ENCODE measurements around the gene CYP46A1. TPM values are rescaled to one million over a fixed set of nuclear protein-coding genes. Genes with fewer than 3 reads are reported as not detected.

CYP46A1 gene
- total RNA-seq, 2 donors from 2014 or later: 0.09 to 0.10 TPM

DNA sequence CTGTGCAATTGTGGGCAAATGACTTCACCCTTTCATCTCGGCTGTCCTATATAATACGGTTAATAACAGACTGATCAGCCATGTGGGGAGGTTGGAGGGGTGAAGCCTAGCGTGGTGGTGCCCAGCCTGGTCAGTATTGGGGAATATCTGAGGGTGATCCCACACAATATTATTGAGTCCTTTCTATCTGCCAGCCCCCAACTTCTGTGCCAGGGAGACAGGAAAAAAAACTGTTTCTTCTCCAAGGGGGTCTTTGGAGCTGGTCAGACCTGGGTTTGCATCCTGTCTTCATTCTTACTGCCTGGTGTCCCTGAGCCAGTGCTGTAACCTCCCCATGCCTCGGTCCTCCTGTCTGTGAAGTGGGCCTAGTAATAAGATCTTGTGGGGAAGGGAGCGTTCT is 6.5 kb downstream of the CYP46A1 start:
- H3K36me3 Mint-ChIP-seq (ENCODE audit: insufficient read depth in 2 of 2): no peaks in the 10 kb centered on the region
- DNase-seq (no peak), ATAC-seq (replicated peaks in 1 of 2) (no peak)
- no peak overlapping the region for H3K4me3 Mint-ChIP-seq
- peaks cover 13% of the 10 kb centered on the region for H3K4me1 Mint-ChIP-seq (ENCODE audit: low read depth)
- no peaks in the 10 kb centered on the region for H3K9me3 Mint-ChIP-seq
- peaks cover 57% of the 10 kb centered on the region for H3K27me3 Mint-ChIP-seq (ENCODE audit: low read depth)
- no peak overlapping the region for H3K27ac Mint-ChIP-seq

DNA sequence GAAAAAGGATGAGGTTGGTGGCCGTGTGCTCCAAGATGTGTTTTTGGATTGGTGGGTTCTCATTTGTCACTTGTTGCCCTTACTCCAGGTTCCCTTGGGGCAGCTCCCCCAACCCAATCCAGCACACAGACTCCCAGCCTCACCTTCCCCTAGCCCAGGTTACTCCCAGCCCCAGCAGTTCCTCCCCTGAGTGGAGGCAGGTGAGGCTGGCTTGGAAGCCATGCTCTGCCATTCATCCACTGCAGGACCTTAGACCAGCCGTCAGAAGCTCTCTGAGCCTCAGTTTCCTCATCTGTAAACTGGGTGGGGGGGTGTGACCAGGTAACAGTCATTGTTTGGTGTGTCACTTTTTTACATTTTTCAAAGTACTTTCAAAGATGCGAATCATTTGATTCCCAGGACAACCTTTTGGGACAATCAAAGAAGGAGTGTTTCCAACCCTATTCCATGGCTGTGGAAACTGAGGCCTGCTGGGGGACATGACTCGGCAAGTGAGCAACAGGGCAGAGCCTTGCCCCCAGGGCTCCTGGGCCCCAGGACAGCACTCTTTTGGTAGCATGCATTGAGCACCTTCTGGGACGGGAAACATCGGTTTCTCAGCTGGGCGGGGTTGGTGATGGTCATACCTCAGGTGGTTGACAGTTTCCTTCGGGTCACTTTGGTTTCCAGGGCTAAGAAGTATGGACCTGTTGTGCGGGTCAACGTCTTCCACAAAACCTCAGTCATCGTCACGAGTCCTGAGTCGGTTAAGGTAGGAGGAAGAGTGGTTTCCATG is 7.2 kb downstream of the CYP46A1 start:
- Mint-ChIP-seq H3K36me3 (ENCODE audit: insufficient read depth in 2 of 2) (no peaks in the 10 kb centered on the region), H3K9me3 (peaks cover 0 to 2% of the 10 kb centered on the region in 2 donors), H3K4me3 (no peak overlapping the region), H3K4me1 (ENCODE audit: low read depth) (peaks cover 13% of the 10 kb centered on the region), H3K27ac (no peak overlapping the region), H3K27me3 (ENCODE audit: low read depth) (peaks cover 55% of the 10 kb centered on the region)
- no peak for DNase-seq
- ATAC-seq (replicated peaks in 1 of 2): no peak

DNA sequence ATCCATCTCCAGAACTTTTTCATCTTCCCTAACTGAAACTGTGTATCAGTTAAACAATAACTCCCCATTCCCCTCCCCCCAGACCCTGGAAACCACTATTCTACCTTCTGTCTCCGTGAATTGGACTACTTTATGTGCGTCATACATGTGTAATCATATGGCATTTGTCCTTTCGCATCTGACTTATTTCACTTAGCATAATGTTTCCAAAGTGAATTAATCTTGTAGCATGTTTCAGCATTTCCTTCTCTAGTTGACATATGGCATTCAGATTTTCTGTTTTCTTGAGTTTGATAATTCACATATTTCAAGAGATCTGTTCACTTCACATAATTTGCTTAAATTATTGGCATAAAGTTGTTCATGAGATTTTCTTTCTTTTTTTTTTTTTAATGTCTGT is 9.8 kb downstream of the CYP46A1 start:
- H3K27me3 Mint-ChIP-seq (ENCODE audit: low read depth): peaks cover 41% of the 10 kb centered on the region
- no peak overlapping the region for H3K4me3 Mint-ChIP-seq
- H3K27ac Mint-ChIP-seq: no peak overlapping the region
- H3K36me3 Mint-ChIP-seq (ENCODE audit: insufficient read depth in 2 of 2): no peaks in the 10 kb centered on the region
- peaks cover 0 to 2% of the 10 kb centered on the region in 2 donors for H3K9me3 Mint-ChIP-seq
- no peak for ATAC-seq (replicated peaks in 1 of 2)
- H3K4me1 Mint-ChIP-seq (ENCODE audit: low read depth): no peaks in the 10 kb centered on the region
- no peak for DNase-seq

DNA sequence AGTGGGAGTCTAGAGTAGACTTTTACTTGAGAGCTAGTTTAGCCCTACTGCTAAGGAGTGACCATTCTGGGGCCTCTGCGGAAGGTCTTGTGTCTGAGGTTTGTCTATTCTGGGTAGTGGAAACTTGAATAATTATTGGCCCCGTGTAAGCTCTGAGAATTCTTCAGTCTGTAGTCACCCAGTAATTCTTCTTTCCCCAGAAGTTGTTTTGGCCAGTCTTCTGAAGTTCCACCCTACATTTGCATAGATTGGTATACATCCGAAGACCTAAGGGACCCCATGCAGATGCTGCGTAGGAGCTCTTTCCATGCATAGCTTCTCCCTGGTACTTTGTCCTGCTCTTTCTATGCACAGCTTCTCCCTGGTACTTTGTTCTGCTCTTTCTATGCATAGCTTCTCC is 12.8 kb downstream of the CYP46A1 start:
- H3K4me3 Mint-ChIP-seq: no peak overlapping the region
- H3K36me3 Mint-ChIP-seq (ENCODE audit: insufficient read depth in 2 of 2): no peaks in the 10 kb centered on the region
- ATAC-seq (replicated peaks in 1 of 2) (no peak), DNase-seq (no peak)
- no peaks in the 10 kb centered on the region for H3K4me1 Mint-ChIP-seq (ENCODE audit: low read depth)
- H3K27me3 Mint-ChIP-seq (ENCODE audit: low read depth): peaks cover 25% of the 10 kb centered on the region
- no peak overlapping the region for H3K27ac Mint-ChIP-seq
- H3K9me3 Mint-ChIP-seq: peaks cover 0 to 2% of the 10 kb centered on the region in 2 donors

DNA sequence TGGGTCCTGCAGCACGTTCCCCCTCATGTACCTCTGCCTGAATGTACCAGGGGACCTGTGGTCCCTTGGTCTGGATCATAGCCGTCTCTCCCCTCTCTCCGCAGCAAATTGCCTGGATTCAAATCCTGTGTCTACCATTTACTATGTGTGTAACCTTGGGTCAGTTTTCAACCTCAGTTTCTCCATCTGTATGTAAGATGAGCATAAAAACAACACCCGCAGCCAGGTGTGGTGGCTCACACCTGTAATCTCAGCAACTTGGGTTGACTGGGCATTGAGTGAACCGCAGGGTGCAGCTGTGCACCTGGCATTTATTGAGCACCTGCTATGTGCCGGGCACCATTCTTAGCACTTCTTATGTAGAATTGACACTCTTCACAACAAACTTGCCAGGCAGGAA is 14.1 kb downstream of the CYP46A1 start:
- H3K27ac Mint-ChIP-seq: no peak overlapping the region
- peaks cover 5 to 6% of the 10 kb centered on the region in 2 donors for H3K9me3 Mint-ChIP-seq
- no peak for ATAC-seq (replicated peaks in 1 of 2)

DNA sequence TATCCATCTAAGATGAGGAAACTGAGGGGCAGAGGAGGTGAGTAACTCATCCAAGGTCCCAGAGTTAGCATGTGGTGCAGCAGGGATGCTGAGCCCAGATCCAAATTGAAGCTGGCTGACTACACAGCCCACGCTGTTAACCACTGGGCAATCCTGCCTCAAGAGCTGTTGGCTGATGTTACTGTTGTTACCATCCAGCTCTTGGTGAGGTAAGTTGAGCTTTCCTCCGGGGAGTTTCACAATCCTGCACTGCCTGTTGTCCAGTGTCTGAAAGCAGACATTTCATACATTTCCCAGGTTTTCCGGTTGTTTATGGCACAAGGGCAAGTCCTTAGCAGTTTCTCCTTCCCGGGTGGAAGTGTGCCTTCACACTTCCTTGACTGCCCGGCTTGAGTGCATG is 14.5 kb downstream of the CYP46A1 start:
- Mint-ChIP-seq H3K4me1 (ENCODE audit: low read depth) (no peaks in the 10 kb centered on the region), H3K9me3 (peaks cover 9 to 10% of the 10 kb centered on the region in 2 donors)
- no peak for DNase-seq

More for the DNA sequence above, 14.1 kb downstream of the CYP46A1 start:
- Mint-ChIP-seq H3K27me3 (ENCODE audit: low read depth) (peaks cover 25% of the 10 kb centered on the region), H3K4me1 (ENCODE audit: low read depth) (no peaks in the 10 kb centered on the region), H3K4me3 (peak overlapping the region in 1 of 2 donors; percentile 22), H3K36me3 (ENCODE audit: insufficient read depth in 2 of 2) (peaks cover 5% of the 10 kb centered on the region in 2 donors)
- no peak for DNase-seq

DNA sequence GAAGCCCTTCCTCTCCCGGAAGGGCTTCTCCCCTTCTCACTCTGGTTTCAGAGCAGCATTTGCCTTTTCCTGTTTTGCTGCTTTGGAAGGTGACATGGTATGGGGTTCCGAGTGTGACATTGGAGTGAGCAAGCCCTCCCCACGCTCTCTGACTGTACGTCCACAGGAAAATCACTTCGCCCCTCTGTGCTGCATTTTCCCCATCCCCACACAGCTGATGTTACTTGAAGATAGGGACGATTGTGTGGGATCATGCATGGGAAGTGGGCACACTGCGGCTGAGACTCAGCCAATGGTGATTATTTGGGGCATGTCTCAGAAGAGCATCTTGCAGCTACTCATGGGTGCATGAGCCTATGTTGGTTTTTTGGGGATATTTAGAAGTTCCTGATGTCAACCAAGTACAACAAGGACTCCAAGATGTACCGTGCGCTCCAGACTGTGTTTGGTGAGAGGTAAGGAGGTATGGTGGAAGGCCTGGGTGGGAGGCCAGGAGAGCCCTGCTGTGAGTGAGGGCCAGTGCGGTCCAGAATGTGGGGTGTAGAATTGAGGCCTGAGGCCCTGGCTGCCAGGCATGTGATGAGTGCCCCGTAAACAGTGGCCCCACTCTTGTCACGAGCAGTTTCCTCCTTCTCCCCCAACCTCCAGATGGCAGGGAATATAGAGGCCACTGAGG is 15.1 kb downstream of the CYP46A1 start:
- no peak overlapping the region for H3K4me3 Mint-ChIP-seq
- H3K36me3 Mint-ChIP-seq (ENCODE audit: insufficient read depth in 2 of 2): peaks cover 9 to 10% of the 10 kb centered on the region in 2 donors
- no peak overlapping the region for H3K27ac Mint-ChIP-seq
- peaks cover 20% of the 10 kb centered on the region for H3K27me3 Mint-ChIP-seq (ENCODE audit: low read depth)
- peaks cover 9 to 11% of the 10 kb centered on the region in 2 donors for H3K9me3 Mint-ChIP-seq
- no peak for ATAC-seq (replicated peaks in 1 of 2)
- no peak for DNase-seq
- no peaks in the 10 kb centered on the region for H3K4me1 Mint-ChIP-seq (ENCODE audit: low read depth)

More for the DNA sequence above, 14.5 kb downstream of the CYP46A1 start:
- H3K27ac Mint-ChIP-seq: no peak overlapping the region
- peaks cover 9% of the 10 kb centered on the region in 2 donors for H3K36me3 Mint-ChIP-seq (ENCODE audit: insufficient read depth in 2 of 2)
- H3K4me3 Mint-ChIP-seq: no peak overlapping the region
- peaks cover 25% of the 10 kb centered on the region for H3K27me3 Mint-ChIP-seq (ENCODE audit: low read depth)
- ATAC-seq (replicated peaks in 1 of 2): no peak

DNA sequence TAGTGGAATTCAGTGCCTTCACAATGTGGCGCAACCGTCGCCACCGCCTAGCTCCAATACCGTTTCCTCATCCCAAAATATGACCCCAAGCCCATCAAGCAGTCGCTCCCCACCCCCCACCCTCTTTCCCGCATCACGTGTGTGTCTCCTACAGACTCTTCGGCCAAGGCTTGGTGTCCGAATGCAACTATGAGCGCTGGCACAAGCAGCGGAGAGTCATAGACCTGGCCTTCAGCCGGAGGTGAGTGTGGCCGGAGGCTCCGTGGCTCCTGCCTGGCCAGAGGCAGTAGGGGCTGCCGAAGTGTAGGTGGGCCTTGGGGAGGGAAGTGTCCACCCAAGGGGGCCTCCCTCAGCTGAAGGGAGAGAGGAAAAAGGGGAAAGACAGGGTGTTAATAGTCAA is 15.8 kb downstream of the CYP46A1 start:
- Mint-ChIP-seq H3K27me3 (ENCODE audit: low read depth) (peaks cover 13% of the 10 kb centered on the region), H3K4me1 (ENCODE audit: low read depth) (no peaks in the 10 kb centered on the region), H3K9me3 (peaks cover 9 to 11% of the 10 kb centered on the region in 2 donors), H3K27ac (no peak overlapping the region), H3K4me3 (no peak overlapping the region), H3K36me3 (ENCODE audit: insufficient read depth in 2 of 2) (peaks cover 9 to 10% of the 10 kb centered on the region in 2 donors)
- ATAC-seq (replicated peaks in 1 of 2) (no peak), DNase-seq (no peak)

DNA sequence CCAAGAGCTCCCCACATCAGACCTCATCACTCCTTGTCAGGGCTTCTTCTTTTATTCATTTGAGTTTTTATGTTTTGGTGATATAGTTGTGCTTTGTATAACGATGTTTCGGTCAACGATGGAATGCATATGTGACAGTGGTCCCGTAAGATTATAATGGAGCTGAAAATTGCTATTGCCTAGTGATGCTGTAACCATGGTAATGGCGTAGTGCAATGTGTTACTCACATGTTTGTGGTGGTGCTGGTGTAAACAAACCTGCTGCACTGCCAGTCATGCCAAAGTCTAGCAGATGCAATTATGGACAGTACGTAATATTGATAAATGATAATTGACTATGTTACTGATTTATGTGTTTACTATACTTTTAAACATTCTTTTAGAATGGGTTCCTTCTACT is 16.3 kb downstream of the CYP46A1 start:
- H3K27me3 Mint-ChIP-seq (ENCODE audit: low read depth): peaks cover 12% of the 10 kb centered on the region
- H3K9me3 Mint-ChIP-seq: peaks cover 9 to 11% of the 10 kb centered on the region in 2 donors
- no peak overlapping the region for H3K27ac Mint-ChIP-seq
- no peaks in the 10 kb centered on the region for H3K4me1 Mint-ChIP-seq (ENCODE audit: low read depth)
- DNase-seq (no peak), ATAC-seq (replicated peaks in 1 of 2) (no peak)
- H3K36me3 Mint-ChIP-seq (ENCODE audit: insufficient read depth in 2 of 2): peaks cover 9 to 10% of the 10 kb centered on the region in 2 donors
- no peak overlapping the region for H3K4me3 Mint-ChIP-seq

DNA sequence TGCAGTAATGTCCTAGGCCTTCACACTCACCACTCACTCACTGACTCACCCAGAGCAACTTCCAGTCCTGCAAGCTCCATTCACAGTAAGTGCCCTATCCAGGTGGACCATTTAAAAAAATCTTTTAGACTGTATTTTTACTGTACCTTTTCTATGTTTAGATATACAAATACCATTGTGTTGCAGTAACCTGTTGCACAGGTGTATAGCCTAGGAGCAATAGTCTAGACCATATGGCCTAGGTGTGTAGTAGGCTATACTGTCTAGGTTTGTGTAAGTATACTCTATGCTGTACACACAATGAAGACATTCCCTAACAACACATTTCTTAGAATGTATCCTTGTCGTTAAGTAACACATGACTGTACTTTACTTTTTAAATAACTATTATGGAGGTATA is 17.2 kb downstream of the CYP46A1 start:
- no peak overlapping the region for H3K4me3 Mint-ChIP-seq

DNA sequence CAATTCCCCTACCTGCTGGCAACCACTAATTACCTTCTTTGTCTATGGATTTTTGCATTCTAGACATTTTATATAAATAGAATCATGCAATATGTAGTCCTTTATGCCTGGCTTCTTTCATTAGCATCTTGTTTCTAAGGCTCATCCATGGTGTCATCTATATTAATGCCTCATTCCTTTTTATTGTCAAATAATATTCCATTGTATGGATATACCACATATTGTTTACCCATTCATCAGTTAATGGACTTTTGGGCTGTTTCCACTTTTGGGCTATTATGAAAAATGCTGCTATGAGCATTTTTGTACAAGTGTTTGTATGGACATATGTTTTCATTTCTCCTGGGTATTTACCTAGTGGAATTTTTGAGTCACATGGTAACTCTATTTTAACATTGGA is 18.0 kb downstream of the CYP46A1 start:
- ATAC-seq (replicated peaks in 1 of 2) (no peak), DNase-seq (no peak)
- H3K9me3 Mint-ChIP-seq: peaks cover 9% of the 10 kb centered on the region in 2 donors
- H3K27ac Mint-ChIP-seq: no peak overlapping the region
- peaks cover 6% of the 10 kb centered on the region for H3K27me3 Mint-ChIP-seq (ENCODE audit: low read depth)
- no peak overlapping the region for H3K4me3 Mint-ChIP-seq
- H3K4me1 Mint-ChIP-seq (ENCODE audit: low read depth): no peaks in the 10 kb centered on the region
- H3K36me3 Mint-ChIP-seq (ENCODE audit: insufficient read depth in 2 of 2): peaks cover 9 to 10% of the 10 kb centered on the region in 2 donors

More for the DNA sequence above, 17.2 kb downstream of the CYP46A1 start:
- DNase-seq (no peak), ATAC-seq (replicated peaks in 1 of 2) (no peak)
- Mint-ChIP-seq H3K36me3 (ENCODE audit: insufficient read depth in 2 of 2) (peaks cover 9 to 10% of the 10 kb centered on the region in 2 donors), H3K9me3 (peaks cover 9% of the 10 kb centered on the region in 2 donors), H3K4me1 (ENCODE audit: low read depth) (no peaks in the 10 kb centered on the region), H3K27ac (no peak overlapping the region), H3K27me3 (ENCODE audit: low read depth) (peaks cover 7% of the 10 kb centered on the region)

DNA sequence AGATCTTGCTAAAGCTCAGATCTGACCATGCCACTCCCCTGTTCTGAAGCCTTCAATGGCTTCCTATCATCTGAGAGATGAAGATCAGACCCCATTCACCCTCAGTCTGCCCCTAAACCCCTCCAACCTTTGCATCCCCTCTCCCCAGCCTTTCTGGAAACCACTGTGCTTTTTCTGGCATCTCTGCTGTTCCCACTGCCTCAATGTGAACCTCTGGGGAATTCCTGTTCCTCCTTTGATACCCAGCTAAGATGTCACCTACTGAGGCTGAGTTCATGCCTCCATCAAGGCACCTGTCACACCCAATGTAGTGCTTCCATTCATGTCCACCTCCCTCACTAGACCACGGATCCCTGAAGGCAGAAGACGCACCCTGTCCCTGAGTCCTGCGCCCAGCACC is 19.3 kb downstream of the CYP46A1 start:
- Mint-ChIP-seq H3K4me3 (no peak overlapping the region), H3K27ac (no peak overlapping the region), H3K36me3 (ENCODE audit: insufficient read depth in 2 of 2) (peaks cover 9 to 10% of the 10 kb centered on the region in 2 donors), H3K4me1 (ENCODE audit: low read depth) (no peaks in the 10 kb centered on the region), H3K9me3 (peaks cover 9% of the 10 kb centered on the region in 2 donors), H3K27me3 (ENCODE audit: low read depth) (peaks cover under 1% of the 10 kb centered on the region)
- no peak for DNase-seq
- no peak for ATAC-seq (replicated peaks in 1 of 2)

DNA sequence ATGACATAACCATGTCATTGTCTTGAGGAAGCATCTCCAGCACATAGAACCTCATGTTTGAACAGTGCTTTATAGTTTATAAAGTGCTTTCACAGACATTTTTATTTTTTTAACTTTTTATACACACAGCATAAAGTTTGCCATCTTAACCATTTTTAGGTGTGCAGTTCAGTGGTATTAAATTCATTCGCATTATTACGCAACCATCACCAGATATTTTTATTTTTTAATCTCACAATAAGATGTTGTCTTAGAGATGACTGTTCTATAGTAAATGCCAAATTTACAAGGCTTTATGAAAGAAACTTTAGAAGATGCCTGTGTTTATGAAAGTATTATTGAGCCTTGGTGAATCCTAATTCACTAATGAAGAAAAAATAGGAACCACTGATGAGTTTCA is 19.9 kb downstream of the CYP46A1 start:
- peaks cover 9 to 10% of the 10 kb centered on the region in 2 donors for H3K36me3 Mint-ChIP-seq (ENCODE audit: insufficient read depth in 2 of 2)
- no peak for DNase-seq
- no peak for ATAC-seq (replicated peaks in 1 of 2)
- H3K27ac Mint-ChIP-seq: no peak overlapping the region
- H3K27me3 Mint-ChIP-seq (ENCODE audit: low read depth): no peaks in the 10 kb centered on the region
- no peak overlapping the region for H3K4me3 Mint-ChIP-seq
- peaks cover 9 to 12% of the 10 kb centered on the region in 2 donors for H3K9me3 Mint-ChIP-seq
- H3K4me1 Mint-ChIP-seq (ENCODE audit: low read depth): no peaks in the 10 kb centered on the region

All from activated T-cell treated with anti-CD3 and anti-CD28 coated beads, Interleukin-2, amount 50 U/mL, for 72 hours (primary cell).